Measurements from ENCODE around the gene SPATA21.

- TF ChIP-seq CTCF (IDR thresholded peaks at IDR 0.05) (no peak), POLR2A (IDR thresholded peaks at IDR 0.05) (no peak)
Measured at GRCh38 chr1:16383888-16384287, 53.3 kb downstream of the SPATA21 start.

Measured in esophagus squamous epithelium (tissue), 4 donors.